DND-41 (cell line): Measurements from ENCODE around the gene EDDM3A.

ENCODE experiments used
- EZH2 ChIP-seq: IDR thresholded peaks from 3 replicates; pipeline ENCODE4 v1.6.1; 2012; ENCODE audit warnings: borderline replicate concordance, low read depth, mild to moderate bottlenecking, moderate library complexity, low read length, inconsistent platforms; ENCODE audit not compliant: severe bottlenecking
- TF ChIP-seq, protein P1 (sequence below): IDR thresholded peaks from 2 replicates; pipeline ENCODE4 v1.5.1; 2012; ENCODE audit warnings: borderline replicate concordance, low read length, moderate library complexity, mild to moderate bottlenecking; ENCODE audit not compliant: poor library complexity, severe bottlenecking; ENCODE audit errors: extremely low read depth

DNA sequence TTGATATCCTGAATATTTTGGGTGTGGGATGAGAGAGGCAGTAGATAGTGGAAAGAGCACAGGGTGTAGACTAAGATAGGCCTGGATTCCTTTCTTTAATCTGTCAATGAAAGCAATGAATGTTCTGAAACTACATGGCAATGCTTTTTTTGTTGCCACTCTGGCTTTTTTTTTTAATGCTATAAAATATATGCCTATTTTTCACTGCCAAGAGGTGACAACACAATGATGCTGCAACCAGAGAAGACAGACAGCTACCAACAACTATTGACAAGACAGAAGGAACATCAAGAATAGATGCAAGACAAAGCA is 47.7 kb upstream of the EDDM3A start:
- TF ChIP-seq, protein P1, sequence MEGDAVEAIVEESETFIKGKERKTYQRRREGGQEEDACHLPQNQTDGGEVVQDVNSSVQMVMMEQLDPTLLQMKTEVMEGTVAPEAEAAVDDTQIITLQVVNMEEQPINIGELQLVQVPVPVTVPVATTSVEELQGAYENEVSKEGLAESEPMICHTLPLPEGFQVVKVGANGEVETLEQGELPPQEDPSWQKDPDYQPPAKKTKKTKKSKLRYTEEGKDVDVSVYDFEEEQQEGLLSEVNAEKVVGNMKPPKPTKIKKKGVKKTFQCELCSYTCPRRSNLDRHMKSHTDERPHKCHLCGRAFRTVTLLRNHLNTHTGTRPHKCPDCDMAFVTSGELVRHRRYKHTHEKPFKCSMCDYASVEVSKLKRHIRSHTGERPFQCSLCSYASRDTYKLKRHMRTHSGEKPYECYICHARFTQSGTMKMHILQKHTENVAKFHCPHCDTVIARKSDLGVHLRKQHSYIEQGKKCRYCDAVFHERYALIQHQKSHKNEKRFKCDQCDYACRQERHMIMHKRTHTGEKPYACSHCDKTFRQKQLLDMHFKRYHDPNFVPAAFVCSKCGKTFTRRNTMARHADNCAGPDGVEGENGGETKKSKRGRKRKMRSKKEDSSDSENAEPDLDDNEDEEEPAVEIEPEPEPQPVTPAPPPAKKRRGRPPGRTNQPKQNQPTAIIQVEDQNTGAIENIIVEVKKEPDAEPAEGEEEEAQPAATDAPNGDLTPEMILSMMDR: no peak
- TF ChIP-seq EZH2: no peak
